Left ventricle myocardium inferior (tissue), 1 donor: ENCODE results near the gene FADD. TPM values are rescaled to one million over a fixed set of nuclear protein-coding genes. Genes with fewer than 3 reads are reported as not detected.

Source experiments
- DNase-seq: peaks from one replicate; pipeline ENCODE4 v3.0.0-alpha.2; 2020
- H3K27ac ChIP-seq: fragments of 200-600 bp; replicated peaks from 2 replicates; pipeline ENCODE4 v1.8.0; 2021
- H3K27me3 ChIP-seq: fragments of 200-600 bp; 2 replicates; pipeline ENCODE4 v1.8.0; 2021; ENCODE audit warnings: low read depth
- H3K36me3 ChIP-seq: fragments of 200-600 bp; 2 replicates; pipeline ENCODE4 v1.8.0; 2021
- H3K4me1 ChIP-seq: fragments of 200-600 bp; 2 replicates; pipeline ENCODE4 v1.8.0; 2021
- H3K4me3 ChIP-seq: fragments of 200-600 bp; 2 replicates; pipeline ENCODE4 v1.8.0; 2021; ENCODE audit warnings: mild to moderate bottlenecking, moderate library complexity
- H3K9me3 ChIP-seq: fragments of 200-600 bp; replicated peaks from 2 replicates; pipeline ENCODE4 v1.8.0; 2021
- intact Hi-C: fragments of 100-400 bp; cut with micrococcal nuclease; formaldehyde crosslinking; loops from one replicate; pipeline ENCODE4 v1.11.0; 2022
- total RNA-seq: library from RNA; stranded (reverse); fragmentation: NEBNext Ultra II Directional; extraction: Animal tissue kit (Norgen Biotek cat#: 25700); gene quantifications from one replicate; pipeline ENCODE4 v1.2.1, GENCODE V29; 2021
- TF ChIP-seq, protein P1 (sequence below): fragments of 200-600 bp; IDR thresholded peaks from 2 replicates; pipeline ENCODE4 v1.8.0; 2021; ENCODE audit warnings: antibody characterized with exemption, mild to moderate bottlenecking, borderline replicate concordance
- donor health status: DM: no; HTN: yes; CAD: no; lungs with severe emphysema.

FADD gene
- total RNA-seq, 1 donor from 2014 or later: 10.7 TPM

DNA sequence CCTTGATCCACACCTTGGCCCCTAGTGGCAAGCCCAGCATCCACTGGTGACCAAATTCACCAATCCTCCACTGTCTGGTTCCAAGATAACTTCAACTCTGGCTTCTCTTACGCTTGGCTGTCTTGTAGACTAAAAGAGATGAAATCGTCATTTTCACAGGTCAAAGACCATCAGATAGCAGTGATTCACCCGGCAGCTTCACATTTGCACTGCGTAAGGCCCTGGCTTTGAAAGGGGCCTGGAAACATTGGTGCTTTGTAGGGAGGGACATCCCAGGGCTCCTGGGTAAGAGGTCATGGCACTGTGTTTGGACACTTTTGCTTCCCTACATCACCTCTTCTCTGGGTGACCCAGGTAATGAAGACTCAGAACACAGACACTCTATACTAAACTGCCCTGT is 30.1 kb upstream of the FADD start:
- intact Hi-C loops: no loop called here

DNA sequence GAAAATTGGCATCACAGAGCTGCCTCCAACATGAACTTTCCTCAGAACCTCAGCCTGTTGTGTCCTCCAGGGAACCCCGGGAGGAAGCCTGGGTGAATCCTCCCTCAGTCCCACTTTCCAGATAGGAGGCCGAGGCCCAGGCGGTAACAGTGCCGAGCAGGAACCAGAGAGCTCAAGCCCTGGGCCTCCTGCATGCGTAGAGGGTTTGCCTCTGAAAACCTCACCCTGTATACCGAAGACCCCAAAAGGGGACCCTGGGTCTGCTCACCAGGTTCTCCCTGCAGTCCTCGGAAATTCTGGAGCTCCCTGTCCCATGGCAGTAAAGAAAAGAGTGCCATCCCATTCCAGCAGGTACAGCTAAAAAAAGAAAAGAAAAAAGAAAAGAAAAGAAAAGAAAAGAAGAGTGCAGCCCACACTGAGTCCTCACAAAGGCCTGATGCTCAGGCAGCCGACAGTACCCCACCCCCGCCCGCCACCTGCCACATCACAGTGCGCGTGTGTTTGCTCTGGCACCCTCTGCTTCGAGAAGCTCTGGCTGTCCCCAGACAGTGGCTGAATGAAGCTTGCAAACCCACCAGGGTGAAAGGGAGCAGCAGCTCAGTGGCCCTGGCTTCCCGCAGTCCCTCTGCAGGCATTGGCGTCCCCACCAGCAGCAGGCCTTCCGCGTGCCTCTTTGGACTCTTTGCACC is 28.4 kb upstream of the FADD start:
- TF ChIP-seq, protein P1, sequence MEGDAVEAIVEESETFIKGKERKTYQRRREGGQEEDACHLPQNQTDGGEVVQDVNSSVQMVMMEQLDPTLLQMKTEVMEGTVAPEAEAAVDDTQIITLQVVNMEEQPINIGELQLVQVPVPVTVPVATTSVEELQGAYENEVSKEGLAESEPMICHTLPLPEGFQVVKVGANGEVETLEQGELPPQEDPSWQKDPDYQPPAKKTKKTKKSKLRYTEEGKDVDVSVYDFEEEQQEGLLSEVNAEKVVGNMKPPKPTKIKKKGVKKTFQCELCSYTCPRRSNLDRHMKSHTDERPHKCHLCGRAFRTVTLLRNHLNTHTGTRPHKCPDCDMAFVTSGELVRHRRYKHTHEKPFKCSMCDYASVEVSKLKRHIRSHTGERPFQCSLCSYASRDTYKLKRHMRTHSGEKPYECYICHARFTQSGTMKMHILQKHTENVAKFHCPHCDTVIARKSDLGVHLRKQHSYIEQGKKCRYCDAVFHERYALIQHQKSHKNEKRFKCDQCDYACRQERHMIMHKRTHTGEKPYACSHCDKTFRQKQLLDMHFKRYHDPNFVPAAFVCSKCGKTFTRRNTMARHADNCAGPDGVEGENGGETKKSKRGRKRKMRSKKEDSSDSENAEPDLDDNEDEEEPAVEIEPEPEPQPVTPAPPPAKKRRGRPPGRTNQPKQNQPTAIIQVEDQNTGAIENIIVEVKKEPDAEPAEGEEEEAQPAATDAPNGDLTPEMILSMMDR: no peak
- intact Hi-C loops: no loop called here
- Histone ChIP-seq H3K27me3 (peaks cover 12% of the 10 kb centered on the region), H3K4me1 (no peaks in the 10 kb centered on the region), H3K4me3 (no peak overlapping the region), H3K9me3 (no peaks in the 10 kb centered on the region), H3K36me3 (no peaks in the 10 kb centered on the region), H3K27ac (no peak overlapping the region)
- no peak for DNase-seq

More for the DNA sequence above, 30.1 kb upstream of the FADD start:
- DNase-seq: no peak
- Histone ChIP-seq H3K4me3 (no peak overlapping the region), H3K9me3 (no peaks in the 10 kb centered on the region), H3K27me3 (peaks cover 26% of the 10 kb centered on the region), H3K4me1 (no peaks in the 10 kb centered on the region), H3K36me3 (no peaks in the 10 kb centered on the region), H3K27ac (no peak overlapping the region)
- TF ChIP-seq, protein P1: no peak

DNA sequence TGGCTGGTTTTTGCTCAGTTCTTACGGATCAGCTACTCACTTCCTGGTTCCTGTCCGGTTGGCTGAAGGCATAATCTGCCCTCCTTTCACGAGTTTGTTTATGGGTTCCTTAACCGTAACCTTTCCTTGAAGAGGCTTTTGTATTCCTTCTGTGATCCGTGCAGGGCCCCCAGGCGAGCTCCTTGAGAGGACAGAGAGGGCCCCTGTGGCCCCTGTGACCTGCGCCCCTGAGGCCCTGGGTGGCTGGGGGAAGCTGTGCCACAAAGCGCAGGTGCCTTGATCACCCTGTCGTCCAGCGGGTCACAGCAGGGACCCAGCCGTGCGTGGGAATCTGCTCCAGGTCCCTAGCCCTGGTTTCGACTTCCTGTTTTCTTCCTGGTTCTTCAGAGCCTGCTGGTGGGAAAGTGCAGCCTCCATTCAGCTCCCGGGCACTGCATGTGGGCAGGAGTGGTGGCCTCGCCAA is 27.8 kb upstream of the FADD start:
- Histone ChIP-seq H3K27me3 (peaks cover 7% of the 10 kb centered on the region), H3K4me3 (no peak overlapping the region), H3K4me1 (no peaks in the 10 kb centered on the region), H3K9me3 (no peaks in the 10 kb centered on the region), H3K36me3 (no peaks in the 10 kb centered on the region), H3K27ac (no peak overlapping the region)
- TF ChIP-seq, protein P1: no peak
- no peak for DNase-seq
- intact Hi-C loops: no loop called here

DNA sequence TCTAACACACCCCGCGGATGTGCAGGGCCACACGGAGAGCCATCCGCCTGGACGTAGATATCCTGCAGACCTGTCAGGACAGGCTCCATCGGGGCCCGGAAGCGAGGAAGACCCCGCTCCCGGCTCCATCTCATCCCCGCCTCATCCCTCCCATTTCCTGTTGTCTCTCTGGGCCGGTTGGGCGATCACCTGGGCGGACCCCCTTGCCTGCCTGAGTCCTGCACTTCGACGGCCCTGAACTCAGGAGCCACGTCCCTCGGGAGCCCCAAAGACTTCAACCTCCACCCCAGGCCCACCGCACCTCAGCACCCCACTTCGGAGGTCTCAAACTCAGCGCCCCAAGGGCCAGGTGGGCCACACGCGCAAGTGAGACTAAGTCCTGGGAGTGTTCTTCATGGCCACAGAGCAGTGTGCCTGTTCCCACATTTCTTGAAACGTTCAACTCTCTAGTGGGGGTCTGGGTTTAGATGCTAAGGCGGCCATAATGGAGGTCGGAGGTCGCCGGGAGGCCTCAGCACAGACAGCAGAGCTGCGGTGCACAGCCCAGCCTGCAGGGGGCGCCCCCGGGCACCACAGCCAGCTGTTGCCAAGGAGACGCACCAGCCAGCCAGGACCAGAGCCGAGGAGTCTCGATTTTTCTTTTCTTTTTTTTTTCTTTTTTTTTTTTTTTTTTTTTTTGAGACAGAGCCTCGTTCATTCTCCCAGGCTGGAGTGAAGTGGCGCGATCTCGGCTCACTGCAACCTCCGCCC is 26.0 kb upstream of the FADD start:
- no peak overlapping the region for H3K27ac ChIP-seq
- intact Hi-C loops: no loop called here
- TF ChIP-seq, protein P1: peak; percentile 49
- no peaks in the 10 kb centered on the region for H3K9me3 ChIP-seq
- DNase-seq: no peak
- peaks cover 3% of the 10 kb centered on the region for H3K36me3 ChIP-seq
- H3K4me1 ChIP-seq: no peaks in the 10 kb centered on the region
- H3K4me3 ChIP-seq: no peak overlapping the region
- H3K27me3 ChIP-seq: peaks cover 7% of the 10 kb centered on the region

DNA sequence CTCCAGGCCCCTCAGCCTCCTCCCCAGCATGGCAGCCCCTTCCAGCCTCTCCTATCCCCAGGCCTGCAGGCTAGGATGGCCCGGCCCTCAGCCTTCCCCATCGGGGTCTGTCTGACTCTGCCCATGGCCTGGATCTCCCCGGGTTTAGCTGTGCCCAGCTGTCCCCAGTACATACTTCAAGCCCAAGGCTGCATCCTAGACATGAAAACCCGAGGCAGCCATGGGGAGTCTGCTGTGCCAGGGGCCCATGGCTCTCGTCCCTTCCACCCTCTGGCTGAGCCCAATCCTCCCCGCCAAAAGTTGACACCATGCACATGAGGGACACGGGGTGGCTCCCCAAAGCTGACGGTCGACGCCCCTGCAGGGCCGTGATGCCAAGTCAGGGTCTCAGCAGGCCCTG is 22.2 kb upstream of the FADD start:
- Histone ChIP-seq H3K27ac (no peak overlapping the region), H3K4me3 (no peak overlapping the region), H3K4me1 (no peaks in the 10 kb centered on the region), H3K27me3 (peaks cover 7% of the 10 kb centered on the region), H3K9me3 (no peaks in the 10 kb centered on the region), H3K36me3 (peaks cover 3% of the 10 kb centered on the region)
- TF ChIP-seq, protein P1: no peak
- intact Hi-C loops: no loop called here
- no peak for DNase-seq
